Immature natural killer cell (primary cell): ENCODE results near the gene NDUFS2. TPM values are rescaled to one million over a fixed set of nuclear protein-coding genes. Genes with fewer than 3 reads are reported as not detected.
"Not testable (repeated sequence)": the region's sequence is repeated elsewhere in the genome, so short reads cannot be mapped to it uniquely, and the experiment has no call there.

Experiments
- DNase-seq, 3 donors: peaks; one replicate each; pipeline ENCODE4 v3.0.0; 2022; ENCODE audit warnings: mixed read lengths in 1 of 3
- H3K27ac Mint-ChIP-seq, 6 donors: one replicate each; pipeline ENCODE4 v1.8.0; 2020; ENCODE audit warnings: mixed read lengths in 6 of 6, mild to moderate bottlenecking in 5 of 6, inconsistent platforms in 4 of 6, moderate library complexity in 3 of 6
- H3K27me3 Mint-ChIP-seq, 3 donors: one replicate each; pipeline ENCODE4 v1.8.0; 2020 to 2021; ENCODE audit warnings: low read depth in 3 of 3, mild to moderate bottlenecking in 3 of 3, mixed read lengths in 3 of 3, moderate library complexity in 3 of 3, inconsistent platforms in 1 of 3
- H3K36me3 Mint-ChIP-seq, 3 donors: one replicate each; pipeline ENCODE4 v1.8.0; 2020; ENCODE audit warnings: mixed read lengths in 3 of 3, inconsistent platforms in 2 of 3, mild to moderate bottlenecking in 2 of 3
- H3K4me1 Mint-ChIP-seq, 2 donors: one replicate each; pipeline ENCODE4 v1.8.0; 2020; ENCODE audit warnings: inconsistent platforms in 2 of 2, mild to moderate bottlenecking in 2 of 2, mixed read lengths in 2 of 2, moderate library complexity in 1 of 2
- H3K4me3 Mint-ChIP-seq, 5 donors: one replicate each; pipeline ENCODE4 v1.8.0; 2020; ENCODE audit warnings: mild to moderate bottlenecking in 5 of 5, mixed read lengths in 5 of 5, inconsistent platforms in 3 of 5, moderate library complexity in 3 of 5
- H3K9me3 Mint-ChIP-seq, 6 donors: one replicate each; pipeline ENCODE4 v1.8.0; 2020; ENCODE audit warnings: mild to moderate bottlenecking in 6 of 6, mixed read lengths in 6 of 6, inconsistent platforms in 4 of 6, moderate library complexity in 3 of 6
- polyA plus RNA-seq, 3 donors: library from polyadenylated mRNA; unstranded; fragments of 300-500 nt; fragmentation: Illumina TruSeq; gene quantifications; one replicate each; pipeline ENCODE4 v1.2.3, GENCODE V29; 2021

The NDUFS2 gene
- polyA plus RNA-seq, 3 donors from 2014 or later: 59.6 to 117 (median 99.1) TPM

GRCh38 chr1:161235957-161236775 lies 34.0 kb downstream of the NDUFS2 start:
- DNase-seq: no peak
- H3K9me3 Mint-ChIP-seq: no peaks in the 10 kb centered on the region
- H3K27ac Mint-ChIP-seq: no peak overlapping the region

GRCh38 chr1:161238039-161238473 lies 35.9 kb downstream of the NDUFS2 start, which contains the start of gene NR1I3:
TSS of gene NR1I3 (minus strand) at chr1:161238203. CDS start at chr1:161236565, 1,638 bp downstream.
- H3K36me3 Mint-ChIP-seq: no peaks in the 10 kb centered on the region
- no peaks in the 10 kb centered on the region for H3K9me3 Mint-ChIP-seq
- H3K27me3 Mint-ChIP-seq: peaks cover 0 to 10% (median 6%) of the 10 kb centered on the region in 3 donors
- DNase-seq: no peak
- H3K27ac Mint-ChIP-seq: no peak within 1 kb of the TSS
- H3K4me3 Mint-ChIP-seq: no peak within 1 kb of the TSS
- H3K4me1 Mint-ChIP-seq: no peaks in the 10 kb centered on the region

More at GRCh38 chr1:161235957-161236775, 34.0 kb downstream of the NDUFS2 start:
- H3K4me3 Mint-ChIP-seq: no peak overlapping the region
- H3K36me3 Mint-ChIP-seq: no peaks in the 10 kb centered on the region
- peaks cover 0 to 10% (median 3%) of the 10 kb centered on the region in 3 donors for H3K27me3 Mint-ChIP-seq
- H3K4me1 Mint-ChIP-seq: no peaks in the 10 kb centered on the region

- DNase-seq: no peak
- no peak overlapping the region for H3K4me3 Mint-ChIP-seq
- no peaks in the 10 kb centered on the region for H3K4me1 Mint-ChIP-seq
- H3K27ac Mint-ChIP-seq: no peak overlapping the region
- H3K36me3 Mint-ChIP-seq: no peaks in the 10 kb centered on the region
- no peaks in the 10 kb centered on the region for H3K9me3 Mint-ChIP-seq
- peaks cover 0 to 8% (median 6%) of the 10 kb centered on the region in 3 donors for H3K27me3 Mint-ChIP-seq
These were observed 39.5 kb downstream of the NDUFS2 start for GRCh38 chr1:161241682-161242081.

GRCh38 chr1:161242313-161242712 lies 40.1 kb downstream of the NDUFS2 start:
- Mint-ChIP-seq H3K36me3 (no peaks in the 10 kb centered on the region), H3K9me3 (no peaks in the 10 kb centered on the region), H3K4me1 (no peaks in the 10 kb centered on the region), H3K27ac (no peak overlapping the region), H3K27me3 (peaks cover 0 to 8% (median 3%) of the 10 kb centered on the region in 3 donors), H3K4me3 (no peak overlapping the region)
- DNase-seq: no peak

- H3K36me3 Mint-ChIP-seq: peaks cover 0 to 2% (median 0%) of the 10 kb centered on the region in 3 donors
- H3K4me3 Mint-ChIP-seq: no peak overlapping the region
- H3K9me3 Mint-ChIP-seq: no peaks in the 10 kb centered on the region
- H3K4me1 Mint-ChIP-seq: no peaks in the 10 kb centered on the region
- H3K27ac Mint-ChIP-seq: no peak overlapping the region
- peaks cover 0 to 3% (median 0%) of the 10 kb centered on the region in 3 donors for H3K27me3 Mint-ChIP-seq
- DNase-seq: no peak
These were observed 42.7 kb downstream of the NDUFS2 start for GRCh38 chr1:161244888-161245287.

- not testable (repeated sequence) for H3K27me3 Mint-ChIP-seq, H3K36me3 Mint-ChIP-seq, H3K27ac Mint-ChIP-seq, H3K4me1 Mint-ChIP-seq, H3K9me3 Mint-ChIP-seq, DNase-seq, H3K4me3 Mint-ChIP-seq
These were observed 47.9 kb downstream of the NDUFS2 start for GRCh38 chr1:161250100-161250499.

- Mint-ChIP-seq H3K4me1 (no peaks in the 10 kb centered on the region), H3K9me3 (peaks cover 0 to 4% (median 0%) of the 10 kb centered on the region in 6 donors), H3K4me3 (no peak overlapping the region), H3K27ac (no peak overlapping the region), H3K36me3 (peaks cover 0 to 3% (median 0%) of the 10 kb centered on the region in 3 donors), H3K27me3 (peaks cover 0 to 1% (median 0%) of the 10 kb centered on the region in 3 donors)
- DNase-seq: no peak
These were observed 48.7 kb downstream of the NDUFS2 start for GRCh38 chr1:161250829-161251228.

GRCh38 chr1:161251579-161251978 lies 49.4 kb downstream of the NDUFS2 start:
- Mint-ChIP-seq H3K36me3 (peaks cover 0 to 3% (median 2%) of the 10 kb centered on the region in 3 donors), H3K4me1 (no peaks in the 10 kb centered on the region), H3K9me3 (peaks cover 0 to 6% (median 4%) of the 10 kb centered on the region in 6 donors), H3K4me3 (no peak overlapping the region), H3K27ac (no peak overlapping the region), H3K27me3 (peaks cover 0 to 4% (median 2%) of the 10 kb centered on the region in 3 donors)
- no peak for DNase-seq

- Mint-ChIP-seq H3K4me1 (peaks cover 10 to 16% of the 10 kb centered on the region in 2 donors), H3K9me3 (peaks cover 11 to 27% (median 18%) of the 10 kb centered on the region in 6 donors), H3K27me3 (peaks cover 13 to 26% (median 22%) of the 10 kb centered on the region in 3 donors)
- H3K4me3 Mint-ChIP-seq, DNase-seq, H3K36me3 Mint-ChIP-seq, H3K27ac Mint-ChIP-seq: not testable (repeated sequence)
These were observed 53.1 kb downstream of the NDUFS2 start for GRCh38 chr1:161255302-161255701.

GRCh38 chr1:161255955-161256520 lies 53.9 kb downstream of the NDUFS2 start:
- H3K9me3 Mint-ChIP-seq: peaks cover 11 to 27% (median 18%) of the 10 kb centered on the region in 6 donors
- DNase-seq, H3K36me3 Mint-ChIP-seq, H3K27ac Mint-ChIP-seq, H3K4me3 Mint-ChIP-seq: not testable (repeated sequence)
- peaks cover 17 to 30% (median 25%) of the 10 kb centered on the region in 3 donors for H3K27me3 Mint-ChIP-seq
- peaks cover 10 to 16% of the 10 kb centered on the region in 2 donors for H3K4me1 Mint-ChIP-seq

GRCh38 chr1:161257109-161257508 lies 54.9 kb downstream of the NDUFS2 start:
- Mint-ChIP-seq H3K27me3 (peaks cover 19 to 37% (median 25%) of the 10 kb centered on the region in 3 donors), H3K9me3 (peaks cover 11 to 27% (median 18%) of the 10 kb centered on the region in 6 donors), H3K4me1 (peaks cover 10 to 16% of the 10 kb centered on the region in 2 donors)
- not testable (repeated sequence) for H3K27ac Mint-ChIP-seq, H3K4me3 Mint-ChIP-seq, DNase-seq, H3K36me3 Mint-ChIP-seq

- DNase-seq: peak; percentile 21 to 28 (median 22)
- peaks cover 19 to 37% (median 28%) of the 10 kb centered on the region in 3 donors for H3K27me3 Mint-ChIP-seq
- H3K4me3 Mint-ChIP-seq: peak within 1 kb of the TSS; percentile 60 to 82 (median 70)
- peaks cover 11 to 27% (median 18%) of the 10 kb centered on the region in 6 donors for H3K9me3 Mint-ChIP-seq
- peaks cover 4 to 9% (median 6%) of the 10 kb centered on the region in 3 donors for H3K36me3 Mint-ChIP-seq
- H3K4me1 Mint-ChIP-seq: peaks cover 10 to 16% of the 10 kb centered on the region in 2 donors
- no peak within 1 kb of the TSS for H3K27ac Mint-ChIP-seq
These were observed 56.5 kb downstream of the NDUFS2 start, which contains the start of gene PCP4L1 for GRCh38 chr1:161258439-161259344. TSS of gene PCP4L1 (plus strand) at chr1:161258745. CDS start at chr1:161258975, 230 bp downstream.

GRCh38 chr1:161259345-161259702 lies 57.2 kb downstream of the NDUFS2 start:
- H3K27me3 Mint-ChIP-seq: peaks cover 19 to 37% (median 29%) of the 10 kb centered on the region in 3 donors
- H3K27ac Mint-ChIP-seq: no peak overlapping the region
- DNase-seq: no peak
- peak overlapping the region; percentile 31 to 82 (median 70) for H3K4me3 Mint-ChIP-seq
- peaks cover 11 to 27% (median 18%) of the 10 kb centered on the region in 6 donors for H3K9me3 Mint-ChIP-seq
- peaks cover 4 to 9% (median 6%) of the 10 kb centered on the region in 3 donors for H3K36me3 Mint-ChIP-seq
- H3K4me1 Mint-ChIP-seq: peaks cover 10 to 16% of the 10 kb centered on the region in 2 donors
